GM21390 (cell line): ENCODE results near the gene AHI1.
"Not testable (repeated sequence)": the region's sequence is repeated elsewhere in the genome, so short reads cannot be mapped to it uniquely, and the experiment has no call there.

Source experiments
- ATAC-seq: cut with Tn5 transposase; IDR thresholded peaks from one replicate; pipeline ENCODE4 v1.9.1; 2021; ENCODE audit not compliant: unreplicated experiment

Gene AHI1

DNA sequence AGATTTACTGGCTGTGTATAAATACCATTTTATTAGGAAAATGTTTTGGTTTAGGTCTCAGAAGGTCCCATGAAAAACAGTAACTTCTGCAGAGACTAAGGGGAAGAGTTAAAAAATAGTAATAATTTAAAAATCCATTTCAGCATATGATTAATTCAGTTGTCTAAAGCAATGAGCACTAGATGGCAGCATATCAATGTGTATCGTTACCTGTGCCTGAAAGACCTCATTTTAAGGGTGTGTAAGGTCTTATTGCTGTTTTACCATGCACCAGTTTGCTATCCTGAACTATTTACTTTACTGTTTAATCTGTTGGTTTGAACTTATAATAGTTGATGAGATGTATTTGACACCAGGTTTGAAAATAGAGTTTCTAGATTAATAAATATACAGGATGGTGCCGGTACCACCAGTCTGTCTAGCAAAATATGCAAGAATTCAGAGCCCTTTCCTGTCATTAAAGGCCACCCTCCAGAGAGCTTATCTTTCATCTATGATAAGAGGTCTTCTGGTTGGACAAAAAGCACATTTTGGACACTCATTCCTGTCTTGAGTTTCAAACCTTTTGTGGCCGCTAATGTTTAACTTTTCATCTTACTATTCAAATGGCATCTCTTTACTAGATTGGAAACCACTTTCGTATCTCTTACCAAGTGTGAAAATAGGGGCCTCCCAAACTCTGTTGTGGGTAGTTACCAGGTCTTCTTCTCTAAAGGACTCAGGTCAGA is 8.9 kb upstream of the AHI1 start:
- ATAC-seq: peak; percentile 89

DNA sequence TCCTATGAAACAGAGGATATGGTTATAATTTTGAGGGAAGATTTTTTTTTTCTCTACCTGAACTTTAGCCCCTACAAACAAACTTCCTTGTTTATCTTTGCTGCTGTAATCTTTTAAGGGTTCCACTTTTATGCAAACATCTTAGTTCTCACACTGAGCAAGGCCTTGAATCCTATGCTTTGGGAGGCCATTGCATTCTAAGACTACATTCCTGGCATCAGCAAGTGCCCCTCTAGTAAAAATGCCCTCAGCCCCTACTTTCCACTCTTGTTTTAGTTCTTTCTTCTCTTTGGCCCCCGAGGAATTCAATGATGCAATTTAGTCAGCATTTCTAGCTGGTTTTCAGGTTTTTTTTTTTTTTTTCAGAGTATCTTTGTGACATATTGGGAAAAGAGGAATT is 8.1 kb upstream of the AHI1 start:
- no peak for ATAC-seq

DNA sequence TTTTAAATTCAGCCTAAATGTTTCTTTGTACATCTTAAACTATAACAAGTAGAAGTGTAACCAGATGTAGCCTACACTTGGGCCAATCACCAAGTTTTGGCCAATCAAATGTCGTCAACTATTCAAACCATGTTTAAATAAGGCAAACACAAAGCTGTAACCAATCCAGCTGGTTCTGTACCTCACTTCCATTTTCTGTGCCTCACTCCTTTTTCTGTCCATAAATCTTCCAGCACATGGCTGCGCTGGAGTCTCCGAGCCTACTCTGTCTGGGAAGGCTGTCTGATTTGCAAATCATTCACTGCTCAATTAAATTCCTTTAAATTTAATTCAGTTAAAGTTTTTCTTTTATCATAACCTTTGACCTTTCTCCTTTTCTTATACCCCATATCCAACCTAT is 7.7 kb upstream of the AHI1 start:
- no peak for ATAC-seq

DNA sequence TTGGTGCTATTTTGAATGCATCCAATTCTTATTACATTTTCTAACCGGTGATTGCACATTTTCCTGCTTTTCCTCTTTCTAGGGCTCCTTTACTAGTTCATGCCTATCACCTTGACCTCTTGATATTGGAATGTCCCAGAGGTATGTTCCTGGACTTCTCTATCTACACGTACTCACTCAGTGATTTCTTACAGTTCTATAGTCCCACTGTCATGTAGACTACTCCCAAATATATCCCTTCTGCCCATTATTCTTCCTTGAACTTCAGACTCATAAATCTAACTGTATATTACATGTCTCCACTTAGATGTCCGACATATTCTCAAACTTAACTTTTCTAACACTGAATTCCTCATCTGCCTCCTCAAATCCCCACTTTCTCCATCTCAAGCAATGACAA is 7.2 kb upstream of the AHI1 start:
- no peak for ATAC-seq

DNA sequence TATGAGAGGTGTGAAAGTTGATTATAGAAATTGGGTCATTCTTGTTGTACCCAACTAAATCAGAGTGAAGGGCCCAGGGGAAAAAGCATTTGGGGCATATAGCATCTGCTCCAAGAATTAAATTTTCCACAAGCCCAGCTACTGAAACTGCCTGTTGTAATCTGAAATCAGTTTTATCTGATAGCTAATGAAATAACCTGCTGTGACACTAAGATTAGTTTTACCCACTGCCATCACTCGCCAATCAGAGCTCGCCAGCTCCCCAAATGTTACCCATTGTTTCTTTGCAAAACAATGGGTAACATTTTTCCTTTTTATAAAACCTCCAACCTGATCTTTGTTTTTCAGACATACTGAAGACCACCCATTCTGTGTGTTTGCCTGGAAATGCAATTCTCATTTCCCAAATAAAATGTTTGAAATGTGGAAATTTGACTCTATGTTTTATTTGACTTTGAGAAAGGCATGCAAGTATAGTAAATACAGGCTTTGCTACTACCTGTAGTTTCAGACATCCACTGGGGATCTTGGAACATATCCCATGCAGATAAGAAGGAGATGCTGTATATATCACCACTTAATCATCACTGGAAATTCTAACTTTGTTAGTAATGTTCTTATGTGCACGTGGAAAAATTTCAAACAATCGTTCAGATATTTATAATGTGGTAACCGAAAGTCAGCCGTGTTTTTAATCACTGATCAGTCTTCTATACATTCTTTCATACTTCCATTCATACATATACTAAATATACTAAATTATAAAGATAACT is 6.3 kb upstream of the AHI1 start:
- no peak for ATAC-seq

DNA sequence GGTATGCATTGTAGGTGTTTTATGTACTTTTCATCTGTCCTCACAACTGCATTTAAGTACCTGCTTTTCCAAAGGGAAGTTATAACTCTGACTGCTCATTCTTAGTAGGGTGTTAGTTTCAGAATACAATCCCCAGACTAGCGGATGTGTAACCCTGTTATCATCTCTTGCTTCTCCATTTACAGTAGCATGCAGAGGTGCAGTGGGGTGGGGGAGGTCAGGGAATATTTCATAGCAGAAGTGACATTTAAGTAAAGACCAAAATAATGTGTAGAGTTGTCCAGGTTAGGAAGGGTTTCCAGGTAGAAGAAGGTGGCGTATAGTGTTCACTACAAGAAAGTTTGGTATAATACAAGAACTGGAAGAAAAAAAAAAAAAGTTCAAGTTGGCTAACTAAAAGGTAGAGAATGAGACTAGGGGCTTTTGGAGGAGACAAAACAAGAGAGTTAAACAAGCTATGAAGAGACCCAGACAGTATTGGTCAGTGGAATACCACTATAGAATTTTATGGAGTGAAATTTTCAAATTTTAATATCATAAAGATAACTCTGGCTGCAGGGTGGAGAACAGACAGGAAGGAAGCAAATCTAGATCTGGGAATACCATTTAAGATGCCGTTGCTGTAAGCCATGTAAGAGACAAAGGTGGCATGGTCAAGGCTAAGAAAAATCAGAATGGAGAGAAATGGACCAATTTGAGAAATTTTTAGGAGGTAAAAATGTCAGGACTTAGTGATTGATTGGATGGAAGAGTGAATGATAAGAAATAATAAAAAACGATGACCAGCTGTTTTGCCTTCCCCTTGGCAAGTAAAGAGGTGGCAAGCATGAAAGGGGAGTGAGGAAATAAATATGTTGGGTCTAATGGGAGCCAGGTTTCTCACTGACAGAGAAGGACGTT is 2.2 kb upstream of the AHI1 start:
- ATAC-seq: no peak

DNA sequence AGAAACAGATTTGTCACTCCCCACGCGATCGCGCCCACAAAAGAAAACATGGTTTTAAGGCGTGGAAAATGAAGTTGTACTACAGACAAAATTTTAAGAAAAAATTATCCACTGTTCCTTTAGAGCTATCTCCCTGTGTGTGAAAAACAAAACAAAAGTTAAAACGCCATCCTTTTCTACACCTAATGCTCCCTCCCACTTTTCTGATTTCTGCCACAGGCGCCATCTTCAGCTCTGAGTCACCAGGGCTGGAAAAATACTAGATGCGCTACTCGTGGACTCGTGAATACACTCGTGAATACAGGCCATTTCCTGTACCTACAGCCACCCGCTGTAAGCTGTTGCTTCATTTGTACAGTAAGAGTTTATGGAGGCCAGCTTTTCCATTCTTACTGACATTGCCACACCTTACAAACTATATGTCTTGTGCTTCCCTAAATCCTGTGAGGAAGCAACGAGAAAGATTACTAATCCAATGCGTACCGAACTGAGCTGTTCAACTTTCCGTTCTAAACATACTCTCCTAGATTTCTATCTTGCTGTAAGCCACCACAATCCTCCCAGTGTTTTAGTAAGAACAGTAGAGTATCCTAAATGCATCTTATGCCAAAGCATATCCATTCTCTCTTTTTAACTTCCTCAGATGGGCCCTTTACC is 773 bp upstream of the AHI1 start:
- ATAC-seq: peak; percentile 45

DNA sequence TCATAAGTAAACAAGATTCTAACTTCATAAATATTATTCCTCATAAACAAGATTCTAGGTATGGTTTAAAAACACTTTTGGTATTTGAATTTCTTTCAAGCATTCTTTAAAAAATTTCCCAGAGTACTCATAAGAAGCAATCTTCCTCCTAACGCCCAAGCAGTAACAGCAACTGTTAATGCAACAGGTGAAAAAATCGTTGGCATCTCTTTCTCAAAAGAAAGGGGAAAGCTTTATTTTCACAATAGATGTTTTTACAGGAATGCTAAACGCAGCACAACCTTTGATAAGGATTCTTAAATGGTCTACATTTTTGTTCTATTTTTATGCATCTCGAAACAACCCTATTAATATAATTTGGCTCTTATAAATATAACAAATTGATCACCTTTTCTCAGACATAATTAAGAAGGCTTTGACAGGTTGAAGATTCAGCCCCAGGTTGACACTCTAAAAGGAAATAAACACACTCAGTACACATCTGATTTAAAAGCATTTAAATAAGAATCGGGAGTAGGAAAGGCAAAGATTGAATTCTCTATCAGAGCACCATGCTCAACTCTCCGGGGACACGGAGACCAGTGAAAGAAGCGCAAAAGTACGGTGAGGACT is 634 bp downstream of the AHI1 start:
- no peak for ATAC-seq

DNA sequence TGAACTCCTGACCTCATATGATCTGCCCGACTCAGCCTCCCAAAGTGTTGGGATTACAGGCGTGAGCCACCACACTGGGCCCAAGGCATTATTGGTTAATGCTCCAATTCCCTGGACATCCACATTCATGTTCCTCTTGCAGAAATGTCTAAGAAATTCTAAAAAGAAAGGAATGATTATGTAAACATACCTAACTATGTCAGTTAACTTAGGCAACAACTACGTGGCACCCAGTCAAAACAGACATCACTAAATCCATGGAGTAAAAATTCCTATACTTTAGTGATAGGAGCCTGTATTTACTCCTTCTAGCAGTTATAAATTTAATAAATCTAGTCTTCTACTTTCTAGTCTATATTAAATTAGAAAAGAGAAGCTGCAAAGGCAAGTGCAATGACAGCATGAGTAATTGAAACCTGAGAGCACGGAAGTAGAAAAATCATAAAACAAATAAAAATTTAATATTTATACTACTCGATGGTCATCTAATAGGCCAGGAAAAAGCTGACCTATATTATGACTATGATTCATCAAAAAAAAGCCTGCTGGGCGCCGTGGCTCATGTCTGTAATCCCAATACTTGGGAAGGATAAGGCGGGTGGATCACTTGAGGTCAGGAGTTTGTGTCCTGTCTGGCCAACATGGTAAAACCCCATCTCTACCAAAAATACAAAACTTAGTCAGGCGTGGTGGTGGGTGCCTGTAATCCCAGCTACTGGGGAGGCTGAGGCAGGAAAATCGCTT is 4.2 kb downstream of the AHI1 start:
- ATAC-seq: no peak

DNA sequence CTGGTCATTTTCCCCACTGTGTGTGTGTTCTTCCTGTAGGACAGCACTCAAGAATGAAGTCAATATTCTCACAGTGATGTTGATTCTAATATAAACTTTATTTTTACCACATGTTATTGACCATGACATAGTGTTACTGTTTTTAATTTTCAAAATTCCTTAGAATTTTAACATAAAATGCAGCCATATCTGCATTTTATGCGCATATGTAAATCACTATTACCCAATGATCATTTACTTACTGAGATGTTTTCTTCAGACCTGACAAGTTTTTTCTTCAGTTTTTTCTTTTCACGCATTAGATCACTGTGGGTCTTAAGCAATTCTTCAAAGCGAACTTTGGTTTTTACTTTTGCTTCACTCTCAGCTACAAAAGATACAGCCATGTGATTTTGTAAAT is 7.2 kb downstream of the AHI1 start:
- no peak for ATAC-seq

DNA sequence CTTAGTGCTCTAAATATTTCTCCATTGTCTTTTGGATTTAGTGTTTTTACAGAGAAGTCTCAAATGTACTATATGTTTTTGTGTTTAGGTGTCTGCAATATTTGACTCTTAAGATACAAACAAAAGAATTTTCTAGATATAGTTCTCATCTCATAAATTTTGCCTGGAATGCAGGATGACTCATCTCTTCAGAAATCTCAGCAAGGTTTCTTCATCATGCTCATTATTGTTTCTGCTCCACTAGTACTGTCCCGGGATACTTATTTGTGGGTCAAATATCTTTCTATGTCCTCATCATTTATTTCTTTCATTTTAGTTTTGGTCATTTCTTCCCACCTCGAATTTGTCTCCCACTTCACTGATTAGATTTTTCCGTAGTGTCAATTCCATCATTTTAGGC is 9.5 kb downstream of the AHI1 start:
- ATAC-seq: no peak

DNA sequence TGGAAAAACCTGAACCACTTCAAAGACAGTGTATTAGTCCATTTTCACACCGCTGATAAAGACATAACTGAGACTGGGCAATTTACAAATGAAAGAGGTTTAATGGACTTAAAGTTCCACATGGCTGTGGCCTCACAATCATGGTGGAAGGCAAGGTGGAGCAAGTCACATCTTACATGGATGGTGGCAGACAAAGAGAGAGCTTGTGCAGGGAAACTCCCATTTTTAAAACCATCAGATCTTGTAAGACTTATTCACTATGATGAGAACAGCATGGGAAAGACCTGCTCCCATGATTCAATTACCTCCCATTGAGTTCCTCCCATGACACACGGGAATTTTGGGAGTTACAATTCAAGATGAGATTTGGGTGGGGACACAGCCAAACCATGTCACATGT is 13.6 kb downstream of the AHI1 start:
- not testable (repeated sequence) for ATAC-seq

DNA sequence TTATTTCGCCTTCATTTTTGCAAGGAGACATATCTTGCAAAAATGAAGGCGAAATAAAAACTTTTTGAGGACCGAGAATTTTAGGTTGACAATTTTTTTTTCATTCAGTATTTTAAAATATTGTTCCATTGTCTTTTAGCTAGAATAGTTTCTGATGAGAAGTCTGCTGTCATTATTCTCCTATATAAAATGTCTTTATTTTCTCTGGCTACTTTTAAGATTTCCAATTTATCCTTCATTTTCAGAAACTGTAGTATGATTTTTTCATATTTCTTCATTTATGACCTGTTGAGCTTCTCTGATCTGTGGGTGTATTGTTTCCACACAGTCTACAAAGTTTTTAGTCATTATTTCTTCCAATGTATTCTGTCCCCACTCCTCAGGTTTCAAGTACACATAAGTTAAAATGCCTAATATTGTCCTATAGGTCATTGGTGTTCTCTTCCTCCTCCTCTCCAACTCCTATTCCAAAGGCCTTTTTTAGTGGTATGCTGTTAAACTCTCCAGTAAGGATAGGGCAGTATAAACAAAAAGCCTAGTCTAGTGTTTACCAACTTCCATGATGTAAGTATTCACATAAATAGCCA is 15.7 kb downstream of the AHI1 start:
- no peak for ATAC-seq

DNA sequence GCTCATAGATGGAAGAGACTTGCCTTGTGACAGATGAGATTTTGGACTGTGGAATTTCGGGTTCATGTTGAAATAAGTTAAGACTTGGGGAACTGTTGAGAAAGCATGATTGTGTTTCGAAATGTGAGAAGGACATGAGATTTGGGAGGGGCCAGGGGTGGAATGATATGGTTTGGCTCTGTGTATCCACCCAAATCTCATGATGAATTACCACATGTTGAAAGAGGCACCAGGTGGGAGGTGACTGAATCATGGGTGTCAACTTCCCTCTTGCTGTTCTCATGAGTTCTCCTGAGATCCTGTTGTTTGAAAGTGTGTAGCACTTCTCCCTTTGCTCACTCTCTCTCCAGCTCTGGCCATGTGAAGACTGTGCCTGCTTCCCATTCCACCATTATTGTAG is 17.9 kb downstream of the AHI1 start:
- ATAC-seq: no peak

DNA sequence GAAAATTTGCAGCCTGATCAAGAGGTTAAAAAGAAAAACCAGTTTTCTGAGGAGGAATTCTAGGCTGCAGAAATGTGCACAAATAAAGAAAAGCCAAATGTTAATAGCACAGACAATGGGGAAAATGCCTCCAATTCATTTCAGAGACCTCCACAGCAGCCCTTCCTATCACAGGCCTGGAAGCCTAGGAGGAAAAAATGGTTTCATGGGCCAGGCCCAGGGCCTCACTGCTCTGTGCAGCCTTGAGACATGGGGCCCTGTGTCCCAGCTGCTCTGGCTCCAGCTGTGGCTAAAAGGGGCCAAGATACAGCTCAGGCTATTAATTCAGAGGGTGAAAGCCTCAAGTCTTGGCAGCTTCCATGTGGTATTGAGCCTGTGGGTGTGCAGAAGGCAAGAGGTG is 18.9 kb downstream of the AHI1 start:
- no peak for ATAC-seq

DNA sequence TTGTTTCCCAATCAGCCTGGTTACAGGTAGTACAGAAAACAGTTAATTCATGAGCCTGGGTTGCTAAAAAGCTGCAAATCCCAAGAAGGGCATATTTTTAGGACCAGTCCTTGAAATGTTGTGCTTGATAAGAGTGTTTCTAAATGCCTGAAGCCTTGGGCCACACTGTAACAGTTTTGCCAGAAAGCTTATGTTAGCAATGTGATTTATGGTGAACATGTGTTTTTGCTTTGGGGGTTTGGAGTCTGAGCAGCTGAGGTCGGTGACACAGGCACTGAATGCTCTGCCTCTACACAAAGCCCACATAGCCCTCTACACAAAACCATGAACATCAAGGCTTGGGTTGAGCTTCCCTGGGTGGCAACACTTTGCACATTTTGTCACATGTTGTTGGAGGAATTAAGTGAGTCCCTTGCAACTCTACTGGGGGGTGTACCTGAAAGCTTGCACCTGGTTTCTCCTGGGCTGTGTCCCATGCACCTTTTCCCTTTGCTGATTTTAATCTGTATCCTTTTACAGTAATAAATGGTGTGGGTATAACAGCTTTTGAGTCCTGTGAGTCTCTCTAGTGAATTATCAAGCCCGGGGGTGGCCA is 22.2 kb downstream of the AHI1 start:
- no peak for ATAC-seq

DNA sequence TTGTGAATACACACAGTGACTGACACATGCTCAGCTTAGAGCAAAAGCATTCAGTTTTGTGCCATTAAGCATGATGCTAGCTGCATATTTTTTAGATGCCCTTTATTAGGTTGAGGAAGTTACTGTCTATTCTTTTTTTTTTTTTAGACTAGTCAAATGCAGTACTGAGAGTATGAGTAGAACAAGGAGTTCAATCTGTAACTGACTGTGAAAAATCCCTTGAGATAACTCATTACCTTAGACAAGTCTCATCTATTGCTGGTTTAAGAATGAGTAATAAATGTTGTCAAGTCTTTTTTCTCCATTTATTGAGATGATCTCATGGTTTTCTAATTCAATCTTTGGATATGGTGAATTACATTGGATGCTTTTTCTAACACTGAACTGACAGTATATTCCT is 23.2 kb downstream of the AHI1 start:
- no peak for ATAC-seq

DNA sequence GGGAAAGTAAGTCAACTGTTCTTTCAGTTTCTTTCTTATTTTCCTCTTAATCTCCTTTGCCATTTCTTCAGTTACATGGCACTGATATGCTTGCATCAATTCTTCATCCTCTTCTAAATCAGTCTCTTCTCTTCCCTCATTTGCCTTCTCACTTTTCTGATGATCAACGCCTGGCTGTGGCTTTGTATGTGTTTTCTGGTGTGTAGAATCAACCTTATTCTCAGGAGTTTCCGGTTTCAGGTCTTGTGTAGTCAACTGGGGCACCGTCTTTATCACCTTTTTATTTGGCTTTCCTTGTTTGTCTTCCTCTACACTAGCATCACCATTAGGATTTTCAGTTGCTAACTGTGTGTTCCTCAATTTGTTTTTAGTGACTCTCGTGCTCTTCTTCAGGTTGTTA is 31.6 kb downstream of the AHI1 start:
- peak; percentile 35 for ATAC-seq

DNA sequence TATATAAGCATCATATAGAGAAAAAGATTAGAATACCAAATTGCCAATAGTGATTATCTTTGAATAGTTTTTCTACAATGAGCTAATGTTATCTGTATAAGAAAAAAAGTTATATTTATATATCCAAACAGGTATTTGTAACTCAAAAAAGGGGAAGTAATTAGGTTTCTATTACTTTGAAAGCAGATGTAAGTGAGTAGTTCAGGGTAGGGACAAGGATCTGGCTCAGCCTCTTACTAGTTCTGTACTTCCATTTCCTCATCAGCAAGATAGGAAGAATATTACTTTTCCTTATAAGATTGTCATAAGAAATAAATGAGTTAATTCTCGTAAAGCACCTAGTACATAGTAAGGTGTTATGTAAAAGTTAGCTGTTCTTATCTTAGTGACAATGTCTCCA is 32.2 kb downstream of the AHI1 start:
- ATAC-seq: peak; percentile 79
